Stimulated activated CD4-positive, alpha-beta T cell treated with anti-CD3 and anti-CD28 coated beads, Interleukin-15, amount 100 ng/mL, for 48 hours (primary cell): ENCODE results near the gene FGD4.
"Not testable (repeated sequence)": the region's sequence is repeated elsewhere in the genome, so short reads cannot be mapped to it uniquely, and the experiment has no call there.

ENCODE experiments used
- DNase-seq, 2 donors: peaks; one replicate each; pipeline ENCODE4 v3.0.0-alpha.2; 2020; ENCODE audit warnings: low read depth in 2 of 2

FGD4 gene

GRCh38 chr12:32494656-32495055, 95.3 kb downstream of the FGD4 start:
- no peak for DNase-seq

GRCh38 chr12:32496946-32497345, 97.6 kb downstream of the FGD4 start:
- no peak for DNase-seq

DNA sequence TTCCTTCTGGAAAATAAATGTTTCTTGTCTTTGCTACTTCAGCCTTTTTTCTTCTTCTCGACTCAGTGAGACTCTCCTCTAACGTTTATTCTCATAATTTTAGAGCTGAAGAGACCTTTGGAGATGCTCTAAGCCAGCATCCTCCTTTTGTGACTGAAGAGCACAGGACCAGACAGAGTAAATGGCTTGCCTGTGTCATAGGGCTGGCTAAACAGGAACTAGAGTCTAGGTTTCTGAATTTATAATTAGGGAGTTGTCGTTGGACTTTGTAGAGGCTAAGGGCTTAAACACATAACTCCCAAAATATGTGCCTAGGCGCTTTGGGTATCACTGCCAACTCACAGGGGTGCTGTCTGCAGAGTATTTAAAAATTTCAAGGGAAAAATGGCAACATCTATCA, 98.5 kb downstream of the FGD4 start:
- no peak for DNase-seq

- no peak for DNase-seq
These were observed 99.7 kb downstream of the FGD4 start for GRCh38 chr12:32499048-32499447.

GRCh38 chr12:32501835-32502333, 102.5 kb downstream of the FGD4 start:
- no peak for DNase-seq

GRCh38 chr12:32502693-32503502, 103.5 kb downstream of the FGD4 start:
- no peak for DNase-seq

- no peak for DNase-seq
These were observed 104.4 kb downstream of the FGD4 start for GRCh38 chr12:32503730-32504129.

- no peak for DNase-seq
These were observed 105.2 kb downstream of the FGD4 start for GRCh38 chr12:32504591-32504990.

GRCh38 chr12:32505067-32505945, 105.9 kb downstream of the FGD4 start:
- no peak for DNase-seq

GRCh38 chr12:32507096-32507941, 108.0 kb downstream of the FGD4 start:
- DNase-seq, result not testable (repeated sequence)

- DNase-seq, result no peak
These were observed 108.6 kb downstream of the FGD4 start for GRCh38 chr12:32507942-32508320.

DNA sequence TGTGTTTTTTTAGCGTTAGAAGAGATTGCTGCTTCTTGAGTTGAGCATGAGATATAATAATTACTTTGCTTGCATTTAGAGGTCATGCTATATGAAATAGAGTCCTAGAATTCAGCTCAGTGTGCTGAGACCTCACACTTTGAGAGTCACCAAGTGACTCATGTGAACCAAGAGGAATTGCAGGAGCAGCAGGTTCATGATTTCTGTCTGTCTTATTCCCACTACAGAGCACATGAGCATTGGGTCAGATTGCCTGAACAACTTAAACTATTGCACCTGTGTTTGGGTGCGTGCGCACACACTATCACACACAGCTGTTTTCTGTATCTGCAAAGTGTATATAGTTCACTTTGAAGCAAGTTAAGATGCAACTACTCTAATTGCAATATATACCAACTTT, 109.3 kb downstream of the FGD4 start:
- no peak for DNase-seq

GRCh38 chr12:32509328-32510091, 110.2 kb downstream of the FGD4 start:
- DNase-seq, result no peak

GRCh38 chr12:32511976-32512375, 112.6 kb downstream of the FGD4 start:
- DNase-seq, result not testable (repeated sequence)

GRCh38 chr12:32512379-32512778, 113.0 kb downstream of the FGD4 start:
- no peak for DNase-seq

DNA sequence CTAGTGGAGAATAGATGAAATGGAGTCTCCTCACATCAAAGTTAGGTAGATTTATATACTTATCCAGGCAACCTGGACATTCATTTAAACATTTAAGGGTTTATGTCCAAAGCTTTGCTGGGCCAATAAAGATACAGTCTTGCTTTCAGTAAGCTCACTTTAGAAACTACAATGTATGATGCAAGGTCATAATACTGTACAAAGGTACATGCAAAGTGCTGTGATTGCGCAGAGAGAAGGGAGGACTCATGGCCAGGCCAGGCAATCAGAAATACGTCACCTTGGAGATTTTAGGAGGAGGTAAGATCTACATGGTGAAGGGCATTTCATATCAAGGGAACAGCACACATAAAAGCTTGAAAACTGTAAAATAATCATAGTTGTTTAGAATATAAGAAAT, 113.6 kb downstream of the FGD4 start:
- no peak for DNase-seq

DNA sequence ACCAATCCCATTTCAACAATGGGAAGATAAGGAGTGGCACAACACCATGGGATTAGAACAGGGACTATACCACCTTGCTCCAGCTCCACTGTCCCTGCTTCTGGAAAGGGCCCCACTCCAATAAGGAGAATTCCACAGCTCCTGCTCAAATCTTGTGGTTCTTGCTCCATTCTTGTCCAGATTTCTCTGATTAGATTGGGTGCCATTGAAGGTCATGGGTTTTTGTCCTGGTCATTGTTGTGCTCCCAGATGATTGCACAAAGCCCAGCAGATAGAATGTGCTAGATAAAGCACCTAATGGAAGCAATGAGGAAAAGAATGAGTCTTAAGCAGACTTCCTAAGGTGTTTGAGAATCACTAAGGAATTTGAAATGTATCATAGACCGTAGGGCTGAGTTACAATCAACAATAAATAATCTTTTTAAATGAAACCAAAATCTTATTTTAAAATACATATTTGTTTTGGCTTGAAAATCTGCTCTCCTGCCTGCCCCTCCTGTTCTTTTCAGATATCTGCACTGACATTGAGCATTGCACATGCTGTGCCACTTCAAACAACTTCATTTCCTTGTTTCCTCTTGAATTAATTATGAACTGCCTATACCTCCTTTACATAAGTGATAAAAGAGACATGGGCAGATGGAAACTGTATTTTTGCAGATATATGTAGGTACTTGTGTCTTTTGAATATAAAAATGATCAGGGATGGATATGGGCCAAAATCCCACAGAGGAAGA, 115.9 kb downstream of the FGD4 start:
- DNase-seq, result no peak

- no peak for DNase-seq
These were observed 116.9 kb downstream of the FGD4 start for GRCh38 chr12:32516230-32516629.

DNA sequence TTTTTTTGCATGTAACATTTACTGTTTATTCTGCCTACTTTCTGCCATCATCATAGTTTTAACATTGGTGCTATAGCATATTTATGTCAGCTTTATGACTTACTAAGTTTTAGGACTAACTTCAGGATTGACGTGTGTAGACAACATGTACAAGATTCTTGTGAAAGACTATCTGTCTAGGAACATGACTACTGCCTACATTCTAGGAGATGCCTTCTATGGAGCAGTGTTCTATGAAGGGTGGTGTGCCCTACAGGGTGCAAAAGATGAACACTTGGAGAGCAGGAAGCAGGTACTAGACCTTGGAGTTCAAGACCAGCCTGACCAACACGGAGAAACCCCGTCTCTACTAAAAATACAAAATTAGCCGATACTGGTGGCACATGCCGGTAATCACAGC, 118.6 kb downstream of the FGD4 start:
- no peak for DNase-seq

DNA sequence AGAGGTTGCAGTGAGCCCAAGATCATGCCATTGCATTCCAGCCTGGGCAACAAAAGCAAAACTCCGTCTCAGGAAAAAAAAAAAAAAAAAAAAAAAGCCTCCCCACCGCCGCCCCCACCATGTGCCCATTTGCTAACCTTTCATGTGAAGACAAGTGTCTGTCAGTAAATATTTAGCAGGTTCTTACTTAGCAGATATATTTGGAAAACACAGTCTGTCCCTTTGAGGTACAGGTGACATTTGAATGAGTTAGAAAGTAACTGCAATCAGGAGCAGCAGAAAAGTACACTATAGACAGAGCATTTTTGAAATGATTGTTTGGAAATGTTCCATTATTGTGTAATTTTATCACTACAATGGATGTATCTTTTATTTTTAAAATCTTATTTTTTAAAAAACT, 119.7 kb downstream of the FGD4 start:
- DNase-seq, result no peak
